Fibroblast of lung (primary cell): ENCODE results near the gene C6orf47. TPM values are rescaled to one million over a fixed set of nuclear protein-coding genes. Genes with fewer than 3 reads are reported as not detected.

Source experiments
- DNase-seq, 2 donors: peaks; one replicate each; pipeline versions ENCODE4 v3.0.0 to v3.0.0-alpha.2; 2010; ENCODE audit warnings: low read depth in 2 of 2
- H2AFZ ChIP-seq: 2 replicates; pipeline ENCODE4 v1.5.1; 2012; ENCODE audit warnings: low read length, control low read depth, inconsistent platforms
- H3K27ac ChIP-seq: 2 replicates; pipeline ENCODE4 v1.5.1; 2011; ENCODE audit warnings: low read length, control low read depth; ENCODE audit not compliant: insufficient read depth
- H3K27me3 ChIP-seq: 2 replicates; pipeline ENCODE4 v1.5.1; 2011; ENCODE audit warnings: mild to moderate bottlenecking, low read length; ENCODE audit not compliant: control insufficient read depth, insufficient read depth
- H3K36me3 ChIP-seq: 2 replicates; pipeline ENCODE4 v1.5.1; 2011; ENCODE audit warnings: low read length; ENCODE audit not compliant: control insufficient read depth, insufficient read depth
- H3K4me1 ChIP-seq: 2 replicates; pipeline ENCODE4 v1.5.1; 2011; ENCODE audit warnings: low read length; ENCODE audit not compliant: control insufficient read depth, insufficient read depth; ENCODE audit errors: extremely low read depth
- H3K4me2 ChIP-seq: 2 replicates; pipeline ENCODE4 v1.5.1; 2011; ENCODE audit warnings: low read length, control low read depth; ENCODE audit not compliant: insufficient read depth; ENCODE audit errors: extremely low read depth
- H3K4me3 ChIP-seq, 4 experiments: fragments of 200-600 bp in 1 of 4; sonication (generic) in 1 of 4; replicated peaks in 1 of 4; 2 replicates each; pipeline ENCODE4 v1.5.1; 2011 to 2016; ENCODE audit warnings: low read length in 4 of 4, low read depth in 3 of 4, mild to moderate bottlenecking in 3 of 4, control low read depth in 2 of 4, inconsistent platforms in 1 of 4, mixed read lengths in 1 of 4; ENCODE audit not compliant: insufficient read depth in 1 of 4; ENCODE audit errors: control extremely low read depth in 1 of 4
- H3K79me2 ChIP-seq: 2 replicates; pipeline ENCODE4 v1.5.1; 2012; ENCODE audit warnings: mild to moderate bottlenecking, low read length, inconsistent platforms; ENCODE audit not compliant: control insufficient read depth, insufficient read depth
- H3K9ac ChIP-seq: 2 replicates; pipeline ENCODE4 v1.5.1; 2011; ENCODE audit warnings: mild to moderate bottlenecking, low read length, control low read depth; ENCODE audit not compliant: insufficient read depth
- H3K9me3 ChIP-seq: 2 replicates; pipeline ENCODE4 v1.5.1; 2012; ENCODE audit warnings: low read depth, low read length; ENCODE audit not compliant: control insufficient read depth, insufficient read depth
- H4K20me1 ChIP-seq: 2 replicates; pipeline ENCODE4 v1.5.1; 2011; ENCODE audit warnings: low read length; ENCODE audit not compliant: control insufficient read depth, insufficient read depth; ENCODE audit errors: extremely low read depth
- CTCF ChIP-seq, 2 donors: IDR thresholded peaks in 1 of 2; conservative IDR thresholded peaks in 1 of 2; 1 replicate in 1 of 2; 2 replicates in 1 of 2; pipeline ENCODE4 v1.5.1; 2011 to 2012; ENCODE audit warnings: low read length in 2 of 2, control low read depth in 1 of 2, inconsistent platforms in 1 of 2, low read depth in 1 of 2, mild to moderate bottlenecking in 1 of 2
- EZH2 ChIP-seq: IDR thresholded peaks from 2 replicates; pipeline ENCODE4 v1.5.1; 2012; ENCODE audit warnings: low read length, control low read depth, mild to moderate bottlenecking; ENCODE audit errors: missing control alignments
- polyA plus RNA-seq, 2 donors: library from polyadenylated mRNA; depleted of rRNA in 1 of 2; stranded (reverse) in 1 of 2; unstranded in 1 of 2; fragments of >200 nt; gene quantifications; 2 replicates each; pipeline ENCODE4 v1.2.1, GENCODE V29; 2011 to 2012; ENCODE audit warnings: missing spikeins in 1 of 2
- total RNA-seq: library from RNA; depleted of rRNA; stranded (reverse); fragments of >200 nt; gene quantifications from 2 replicates; pipeline ENCODE4 v1.2.1, GENCODE V29; 2014

C6orf47 gene
- total and polyA plus RNA-seq, 2 donors (not counting 1 experiment from before 2014, with no cell fraction given): 7.9 to 20.6 TPM

GRCh38 chr6:31622684-31623091, 37.9 kb downstream of the C6orf47 start:
- Histone ChIP-seq H3K36me3 (peaks cover 27% of the 10 kb centered on the region), H3K79me2 (peaks cover 56% of the 10 kb centered on the region), H3K4me2 (peak overlapping the region; percentile 99), H3K27me3 (no peaks in the 10 kb centered on the region), H3K4me1 (peaks cover 2% of the 10 kb centered on the region), H2AFZ (no peak overlapping the region), H3K9me3 (no peaks in the 10 kb centered on the region), H3K27ac (no peak overlapping the region), H4K20me1 (no peaks in the 10 kb centered on the region), H3K4me3 (peak overlapping the region; percentile 75 to 99 (median 92)), H3K9ac (no peak overlapping the region)
- TF ChIP-seq EZH2 (no peak), CTCF (conservative IDR thresholded peaks at IDR 0.05 in 1 of 2, IDR thresholded peaks at IDR 0.05 in 1 of 2; ENCODE audit: low read depth in 1 of 2, low read length in 2 of 2) (no peak)
- no peak for DNase-seq

GRCh38 chr6:31621991-31622390, 38.6 kb downstream of the C6orf47 start:
- no peak for DNase-seq
- Histone ChIP-seq H3K4me2 (peak overlapping the region; percentile 99), H3K27me3 (no peaks in the 10 kb centered on the region), H4K20me1 (no peaks in the 10 kb centered on the region), H3K9ac (peak overlapping the region; percentile 95), H3K79me2 (peaks cover 51% of the 10 kb centered on the region), H3K27ac (peak overlapping the region; percentile 100), H3K4me1 (peaks cover 2% of the 10 kb centered on the region), H2AFZ (no peak overlapping the region), H3K4me3 (peak overlapping the region; percentile 75 to 99 (median 92)), H3K36me3 (peaks cover 21% of the 10 kb centered on the region), H3K9me3 (no peaks in the 10 kb centered on the region)
- TF ChIP-seq CTCF (conservative IDR thresholded peaks at IDR 0.05 in 1 of 2, IDR thresholded peaks at IDR 0.05 in 1 of 2; ENCODE audit: low read depth in 1 of 2, low read length in 2 of 2) (no peak), EZH2 (no peak)

- no peak overlapping the region for H2AFZ ChIP-seq
- TF ChIP-seq EZH2: no peak
- TF ChIP-seq CTCF (conservative IDR thresholded peaks at IDR 0.05 in 1 of 2, IDR thresholded peaks at IDR 0.05 in 1 of 2; ENCODE audit: low read depth in 1 of 2, low read length in 2 of 2): no peak
These were observed 39.1 kb downstream of the C6orf47 start for GRCh38 chr6:31621320-31621939.

More at GRCh38 chr6:31621320-31621939, 39.1 kb downstream of the C6orf47 start:
- Histone ChIP-seq H3K9me3 (no peaks in the 10 kb centered on the region), H3K4me1 (peaks cover 2% of the 10 kb centered on the region), H3K27me3 (no peaks in the 10 kb centered on the region), H3K4me2 (peak overlapping the region; percentile 99), H3K4me3 (peak overlapping the region; percentile 75 to 99 (median 92)), H3K36me3 (peaks cover 19% of the 10 kb centered on the region), H3K27ac (peak overlapping the region; percentile 100), H3K9ac (peak overlapping the region; percentile 95), H4K20me1 (no peaks in the 10 kb centered on the region), H3K79me2 (peaks cover 51% of the 10 kb centered on the region)
- DNase-seq: no peak
